Ishikawa (cell line): ENCODE results near the gene UBAC2.

Experiments
- CEBPB ChIP-seq: IDR thresholded peaks from 2 replicates; pipeline ENCODE4 v1.6.1; 2012
- CREB1 ChIP-seq: IDR thresholded peaks from 2 replicates; pipeline ENCODE4 v1.6.1; 2012; ENCODE audit warnings: low read depth
- EP300 ChIP-seq: IDR thresholded peaks from 2 replicates; pipeline ENCODE4 v1.6.1; 2012; ENCODE audit warnings: borderline replicate concordance
- RAD21 ChIP-seq: IDR thresholded peaks from 2 replicates; pipeline ENCODE4 v1.6.1; 2012; ENCODE audit warnings: low read depth
- REST ChIP-seq: IDR thresholded peaks from 2 replicates; pipeline ENCODE4 v1.6.1; 2012; ENCODE audit warnings: low read depth, mild to moderate bottlenecking
- TCF12 ChIP-seq: IDR thresholded peaks from 2 replicates; pipeline ENCODE4 v1.6.1; 2012; ENCODE audit warnings: low read depth
- YY1 ChIP-seq: IDR thresholded peaks from 2 replicates; pipeline ENCODE4 v1.6.1; 2012; ENCODE audit warnings: low read depth
- TF ChIP-seq, protein P1 (sequence below): IDR thresholded peaks from 2 replicates; pipeline ENCODE4 v1.6.1; 2012

- TF ChIP-seq EP300 (no peak), CREB1 (no peak), CEBPB (no peak), YY1 (no peak), TCF12 (no peak), RAD21 (no peak), REST (no peak)
- TF ChIP-seq, protein P1, sequence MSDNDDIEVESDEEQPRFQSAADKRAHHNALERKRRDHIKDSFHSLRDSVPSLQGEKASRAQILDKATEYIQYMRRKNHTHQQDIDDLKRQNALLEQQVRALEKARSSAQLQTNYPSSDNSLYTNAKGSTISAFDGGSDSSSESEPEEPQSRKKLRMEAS: no peak
These were observed 155.8 kb downstream of the UBAC2 start for GRCh38 chr13:99356262-99357091.
